Measurements from ENCODE around the gene PALLD. TPM values are rescaled to one million over a fixed set of nuclear protein-coding genes. Genes with fewer than 3 reads are reported as not detected.

The PALLD gene
- total and polyA plus RNA-seq, 2 of the 8 experiments (the other 6 are each of a cell fraction or from before 2014, with no cell fraction given): 10.5 to 25.0 TPM

- H3K27me3 ChIP-seq (replicated peaks in 1 of 4; ENCODE audit: control insufficient read depth in 3 of 4, extremely low read depth in 1 of 4, insufficient read depth in 3 of 4, low read length in 3 of 4): no peaks in the 10 kb centered on the region
- H3K14ac ChIP-seq (ENCODE audit: insufficient read length): no peak overlapping the region
- H3K79me2 ChIP-seq (ENCODE audit: control insufficient read depth in 1 of 2, insufficient read depth in 2 of 2, low read length in 2 of 2): no peaks in the 10 kb centered on the region
- H4K8ac ChIP-seq (ENCODE audit: extremely low read depth, insufficient read depth, low read length): no peak overlapping the region
- no peak overlapping the region for H3K56ac ChIP-seq (replicated peaks; ENCODE audit: insufficient read length, low read depth, low read length)
- H2AK5ac ChIP-seq (ENCODE audit: low read depth, low read length): no peak overlapping the region
- no peak overlapping the region for H3K4me3 ChIP-seq (ENCODE audit: extremely low read depth in 1 of 4, insufficient read depth in 2 of 4, low read depth in 3 of 4, low read length in 4 of 4)
- ChIA-PET POLR2A (ENCODE audit: partially characterized antibody) (no interaction called here), CTCF (ENCODE audit: partially characterized antibody) (interaction anchor here (0.9 kb wide), 1 partner anchor 9 kb away, joined by 4 read pairs; no protein-coding TSS in a partner anchor)
- H3K79me1 ChIP-seq (ENCODE audit: low read depth, low read length): no peaks in the 10 kb centered on the region
- H3K4ac ChIP-seq (replicated peaks; ENCODE audit: insufficient read length, low read depth, low read length): no peak overlapping the region
- H3K4me1 ChIP-seq (replicated peaks in 1 of 4; ENCODE audit: control insufficient read depth in 3 of 4, insufficient read depth in 4 of 4, low read length in 3 of 4): peaks cover 0 to 2% (median 0%) of the 10 kb centered on the region in 4 experiments; a peak in 1 of 7 replicates
- WGBS, 2 experiments (ENCODE audit: extremely low coverage in 1 of 2, insufficient coverage in 1 of 2, insufficient read length in 1 of 2, insufficient replicate concordance in 2 of 2, low coverage in 1 of 2, low lambda C conversion rate in 2 of 2, missing lambda C conversion rate in 1 of 2): 83% methylated on average over 1 of the region's 1 CpG; no CpG with 5 or more reads in 1 of the 2 experiments
- no peak for DNase-seq (ENCODE audit: low read depth in 1 of 2, low spot score in 2 of 2)
- no peak overlapping the region for H3K23ac ChIP-seq (ENCODE audit: insufficient read length)
- no peak overlapping the region for H3K18ac ChIP-seq (ENCODE audit: extremely low read depth, low read length)
- no peak overlapping the region for H2BK120ac ChIP-seq (replicated peaks; ENCODE audit: low read depth, low read length)
- H2AFZ ChIP-seq (ENCODE audit: low read length): no peak overlapping the region
- H3K4me2 ChIP-seq (ENCODE audit: insufficient read depth in 1 of 2, low read depth in 2 of 2, low read length in 2 of 2): no peak overlapping the region
- peak; percentile 19 for FAIRE-seq
- H2BK12ac ChIP-seq (ENCODE audit: low read depth, low read length): no peak overlapping the region
- no peaks in the 10 kb centered on the region for H3K23me2 ChIP-seq (ENCODE audit: low read depth, low read length)
- no peak overlapping the region for H2BK5ac ChIP-seq (ENCODE audit: low read depth, low read length)
- H3K9ac ChIP-seq (replicated peaks in 1 of 4; ENCODE audit: extremely low read depth in 1 of 4, low read depth in 3 of 4, low read length in 3 of 4): no peak overlapping the region
- H4K91ac ChIP-seq (replicated peaks; ENCODE audit: insufficient read length, low read length): no peak overlapping the region
- H3K9me3 ChIP-seq (ENCODE audit: insufficient read depth in 2 of 2, low read depth in 1 of 2, low read length in 1 of 2): no peaks in the 10 kb centered on the region
- no peak overlapping the region for H3K27ac ChIP-seq (ENCODE audit: low read depth, low read length)
- no peak overlapping the region for H2BK20ac ChIP-seq (ENCODE audit: low read length)
- H3K36me3 ChIP-seq (ENCODE audit: control insufficient read depth in 2 of 4, insufficient read depth in 4 of 4, low read length in 3 of 4): no peaks in the 10 kb centered on the region
- no peak overlapping the region for H4K5ac ChIP-seq (ENCODE audit: insufficient read length, low read depth, low read length)
- no peak overlapping the region for H2BK15ac ChIP-seq (ENCODE audit: low read length)
- no peaks in the 10 kb centered on the region for H4K20me1 ChIP-seq (replicated peaks in 1 of 2; ENCODE audit: control insufficient read depth in 1 of 2, insufficient read depth in 2 of 2, low read length in 2 of 2)
- TF ChIP-seq SP1 (IDR thresholded peaks at IDR 0.05; ENCODE audit: low read depth, low read length) (no peak), GABPA (IDR thresholded peaks at IDR 0.05; ENCODE audit: borderline replicate concordance, insufficient read depth, low read length) (no peak), RBBP5 (IDR thresholded peaks at IDR 0.05; ENCODE audit: borderline replicate concordance, low read depth, low read length) (no peak), CTCF (IDR thresholded peaks at IDR 0.05; ENCODE audit: control extremely low read depth in 1 of 3, insufficient read depth in 1 of 3, low read depth in 1 of 3, low read length in 3 of 3) (no peak), RFX5 (IDR thresholded peaks at IDR 0.05; ENCODE audit: borderline replicate concordance, low read depth, low read length) (no peak), POLR2A (IDR thresholded peaks at IDR 0.05; ENCODE audit: control extremely low read depth in 1 of 2, low read depth in 2 of 2, low read length in 2 of 2) (no peak), SP2 (IDR thresholded peaks at IDR 0.05; ENCODE audit: low read length) (no peak), CHD1 (IDR thresholded peaks at IDR 0.05; ENCODE audit: low read depth, low read length) (no peak), E2F6 (IDR thresholded peaks at IDR 0.05) (no peak), BACH1 (IDR thresholded peaks at IDR 0.05; ENCODE audit: low read length) (no peak)
Observed at GRCh38 chr4:168662297-168662984, 165.6 kb downstream of the PALLD start.

Measured in H1 (cell line).